ENCODE data around the gene UCHL3. TPM values are rescaled to one million over a fixed set of nuclear protein-coding genes. Genes with fewer than 3 reads are reported as not detected.

Gene UCHL3
- total RNA-seq, 2 experiments from 2014 or later: 34.7 to 49.5 TPM

GRCh38 chr13:75585153-75585552 is 35.6 kb downstream of the UCHL3 start:
- Histone ChIP-seq H3K9me2 (ENCODE audit: insufficient read depth, low read length) (no peaks in the 10 kb centered on the region), H2AFZ (ENCODE audit: low read length) (no peak overlapping the region)
- no TSS peak for BruUV-seq (replicated peaks)

GRCh38 chr13:75587679-75588078 is 38.1 kb downstream of the UCHL3 start:
- no TSS peak for BruUV-seq (replicated peaks)
- Histone ChIP-seq H3K4me3 (ENCODE audit: low read depth, low read length, poor library complexity, severe bottlenecking) (no peak overlapping the region), H3K27ac (ENCODE audit: low read depth, low read length, poor library complexity, severe bottlenecking) (no peak overlapping the region), H3K79me2 (ENCODE audit: insufficient read depth, low read depth, low read length) (no peaks in the 10 kb centered on the region), H4K20me1 (ENCODE audit: insufficient read depth, low read length) (no peaks in the 10 kb centered on the region), H3K4me1 (ENCODE audit: insufficient read depth, low read length, poor library complexity, severe bottlenecking) (no peaks in the 10 kb centered on the region), H3K9me3 (ENCODE audit: low read length) (peaks cover 24% of the 10 kb centered on the region; the same call in 1 of the 2 replicates), H2AFZ (ENCODE audit: low read length) (no peak overlapping the region), H3K9me2 (ENCODE audit: insufficient read depth, low read length) (no peaks in the 10 kb centered on the region), H3K36me3 (ENCODE audit: insufficient read depth, low read length) (peaks cover 32% of the 10 kb centered on the region), H3K4me2 (ENCODE audit: low read length) (no peak overlapping the region)
- no peak for DNase-seq (ENCODE audit: low spot score)
- TF ChIP-seq CTCF (conservative IDR thresholded peaks at IDR 0.05; ENCODE audit: low read length): no peak
- TF ChIP-seq EZH2phosphoT487 (IDR thresholded peaks at IDR 0.05; ENCODE audit: borderline replicate concordance, low read depth, low read length): no peak
- intact Hi-C loops (cut with micrococcal nuclease; ENCODE audit: unreplicated experiment): no loop called here
- CTCF ChIA-PET (ENCODE audit: unreplicated experiment): no interaction called here
- POLR2A ChIA-PET: no interaction called here

More at GRCh38 chr13:75585153-75585552, 35.6 kb downstream of the UCHL3 start:
- Histone ChIP-seq H3K4me1 (ENCODE audit: insufficient read depth, low read length, poor library complexity, severe bottlenecking) (no peaks in the 10 kb centered on the region), H3K4me3 (ENCODE audit: low read depth, low read length, poor library complexity, severe bottlenecking) (no peak overlapping the region), H3K36me3 (ENCODE audit: insufficient read depth, low read length) (peaks cover 57% of the 10 kb centered on the region), H3K27ac (ENCODE audit: low read depth, low read length, poor library complexity, severe bottlenecking) (no peak overlapping the region), H3K4me2 (ENCODE audit: low read length) (no peak overlapping the region), H3K9me3 (ENCODE audit: low read length) (peaks cover 25% of the 10 kb centered on the region; the same call in 1 of the 2 replicates), H3K79me2 (ENCODE audit: insufficient read depth, low read depth, low read length) (no peaks in the 10 kb centered on the region), H4K20me1 (ENCODE audit: insufficient read depth, low read length) (no peaks in the 10 kb centered on the region)
- intact Hi-C loops (cut with micrococcal nuclease; ENCODE audit: unreplicated experiment): no loop called here
- no peak for DNase-seq (ENCODE audit: low spot score)
- ChIA-PET POLR2A (interaction anchor here (0.5 to 1.2 kb wide), 3 partner anchors 12 to 19 kb away, joined by 3 read pairs; no protein-coding TSS in a partner anchor), CTCF (ENCODE audit: unreplicated experiment) (no interaction called here)
- TF ChIP-seq EZH2phosphoT487 (IDR thresholded peaks at IDR 0.05; ENCODE audit: borderline replicate concordance, low read depth, low read length) (no peak), CTCF (conservative IDR thresholded peaks at IDR 0.05; ENCODE audit: low read length) (no peak)

GRCh38 chr13:75596657-75597182 is 47.1 kb downstream of the UCHL3 start:
- TF ChIP-seq CTCF (conservative IDR thresholded peaks at IDR 0.05; ENCODE audit: low read length) (no peak), EZH2phosphoT487 (IDR thresholded peaks at IDR 0.05; ENCODE audit: borderline replicate concordance, low read depth, low read length) (no peak)
- DNase-seq (ENCODE audit: low spot score): no peak
- H3K27ac ChIP-seq (ENCODE audit: low read depth, low read length, poor library complexity, severe bottlenecking): no peak overlapping the region
- peaks cover 45% of the 10 kb centered on the region for H3K36me3 ChIP-seq (ENCODE audit: insufficient read depth, low read length)
- no peaks in the 10 kb centered on the region for H3K79me2 ChIP-seq (ENCODE audit: insufficient read depth, low read depth, low read length)
- H3K4me3 ChIP-seq (ENCODE audit: low read depth, low read length, poor library complexity, severe bottlenecking): no peak overlapping the region
- H3K4me1 ChIP-seq (ENCODE audit: insufficient read depth, low read length, poor library complexity, severe bottlenecking): no peaks in the 10 kb centered on the region
- H3K9me2 ChIP-seq (ENCODE audit: insufficient read depth, low read length): no peaks in the 10 kb centered on the region
- intact Hi-C loops (cut with micrococcal nuclease; ENCODE audit: unreplicated experiment): no loop called here
- H3K9me3 ChIP-seq (ENCODE audit: low read length): no peaks in the 10 kb centered on the region
- no TSS peak for BruUV-seq (replicated peaks)
- H3K4me2 ChIP-seq (ENCODE audit: low read length): no peak overlapping the region
- H4K20me1 ChIP-seq (ENCODE audit: insufficient read depth, low read length): no peaks in the 10 kb centered on the region
- POLR2A ChIA-PET: no interaction called here
- CTCF ChIA-PET (ENCODE audit: unreplicated experiment): no interaction called here
- no peak overlapping the region for H2AFZ ChIP-seq (ENCODE audit: low read length)
